Measurements from ENCODE around the gene VIT.

- no peak for TF ChIP-seq CTCF (conservative IDR thresholded peaks at IDR 0.05 in 1 of 2, IDR thresholded peaks at IDR 0.05 in 1 of 2; ENCODE audit: low read depth in 1 of 2, low read length in 2 of 2)
- no peak for TF ChIP-seq EZH2 (IDR thresholded peaks at IDR 0.05; ENCODE audit: low read length, missing control alignments)
Measured at GRCh38 chr2:36655453-36655852, 41.1 kb upstream of the VIT start.
